ENCODE measurements around the gene RNASE12. TPM values are rescaled to one million over a fixed set of nuclear protein-coding genes. Genes with fewer than 3 reads are reported as not detected.

Gene RNASE12
- total and polyA plus RNA-seq, 2 donors (not counting 3 experiments of a cell fraction or from before 2014, with no cell fraction given): not detected

GRCh38 chr14:20632831-20633691, 41.9 kb upstream of the RNASE12 start:
- H3K27me3 ChIP-seq (ENCODE audit: control insufficient read depth in 2 of 2, insufficient read depth in 2 of 2, low read length in 2 of 2): peaks cover 17 to 34% of the 10 kb centered on the region in 2 experiments
- no peaks in the 10 kb centered on the region for H3K79me2 ChIP-seq (ENCODE audit: control insufficient read depth, insufficient read depth, low read length)
- peak; percentile 85 for FAIRE-seq
- no peak overlapping the region for H3K27ac ChIP-seq (ENCODE audit: insufficient read depth, low read depth, low read length)
- peak overlapping the region in 2 of 3 experiments; percentile 17 to 49 for H3K4me3 ChIP-seq (replicated peaks in 1 of 3; ENCODE audit: insufficient read depth in 1 of 3, low read depth in 1 of 3, low read length in 3 of 3)
- TF ChIP-seq GATA2 (IDR thresholded peaks at IDR 0.05; ENCODE audit: insufficient read depth, insufficient read length, low read depth, low read length) (peak; percentile 8), EZH2 (IDR thresholded peaks at IDR 0.05; ENCODE audit: borderline replicate concordance, low read depth, low read length, severe bottlenecking) (peak; percentile 38), POLR2AphosphoS5 (IDR thresholded peaks at IDR 0.05; ENCODE audit: insufficient read depth, low read depth, low read length) (no peak)
- BruUV-seq (replicated peaks): no TSS peak
- no peak overlapping the region for H3K9ac ChIP-seq (replicated peaks; ENCODE audit: extremely low read depth, insufficient read depth, low read length)
- DNase-seq (ENCODE audit: low read depth, low spot score): peak; percentile 61
- H4K20me1 ChIP-seq (replicated peaks; ENCODE audit: control insufficient read depth, extremely low read depth, insufficient read depth, low read length): no peaks in the 10 kb centered on the region
- H3K4me2 ChIP-seq (ENCODE audit: insufficient read depth, low read length): peak overlapping the region; percentile 68
- no peaks in the 10 kb centered on the region for H3K36me3 ChIP-seq (ENCODE audit: control insufficient read depth in 2 of 2, extremely low read depth in 1 of 2, insufficient read depth in 2 of 2, low read length in 2 of 2)
- peaks cover 24% of the 10 kb centered on the region for H3K4me1 ChIP-seq (ENCODE audit: control insufficient read depth, extremely low read depth, insufficient read depth, low read length)
- H2AFZ ChIP-seq (ENCODE audit: low read depth, low read length): no peak overlapping the region
- no peaks in the 10 kb centered on the region for H3K9me3 ChIP-seq (replicated peaks; ENCODE audit: control insufficient read depth, insufficient read depth, low read length)
- intact Hi-C loops (cut with micrococcal nuclease) (loop anchor here (1.0 to 5.0 kb wide), 4 partner anchors 8 to 169 kb away; partner anchors contain the start of gene RNASE1), dilution Hi-C loops (cut with MboI; ENCODE audit: extremely low pct_ligation_motif_present, low sequenced_read_pairs) (no loop called here)
- no peaks in the 10 kb centered on the region for H3K9me1 ChIP-seq (replicated peaks; ENCODE audit: control insufficient read depth, extremely low read depth, insufficient read depth, low read length)
- ChIA-PET POLR2A (no interaction called here), CTCF (interaction anchor here (3.0 kb wide), 2 partner anchors 19 to 49 kb away, joined by 17 to 20 read pairs; no protein-coding TSS in a partner anchor)

- Histone ChIP-seq H3K4me3 (replicated peaks in 1 of 3; ENCODE audit: insufficient read depth in 1 of 3, low read depth in 1 of 3, low read length in 3 of 3) (peak overlapping the region in 2 of 3 experiments; percentile 17 to 49), H3K79me2 (ENCODE audit: control insufficient read depth, insufficient read depth, low read length) (no peaks in the 10 kb centered on the region), H3K4me1 (ENCODE audit: control insufficient read depth, extremely low read depth, insufficient read depth, low read length) (peaks cover 24% of the 10 kb centered on the region), H3K36me3 (ENCODE audit: control insufficient read depth in 2 of 2, extremely low read depth in 1 of 2, insufficient read depth in 2 of 2, low read length in 2 of 2) (no peaks in the 10 kb centered on the region), H3K27me3 (ENCODE audit: control insufficient read depth in 2 of 2, insufficient read depth in 2 of 2, low read length in 2 of 2) (peaks cover 24 to 40% of the 10 kb centered on the region in 2 experiments), H3K9me1 (replicated peaks; ENCODE audit: control insufficient read depth, extremely low read depth, insufficient read depth, low read length) (no peaks in the 10 kb centered on the region), H3K9ac (replicated peaks; ENCODE audit: extremely low read depth, insufficient read depth, low read length) (no peak overlapping the region), H3K4me2 (ENCODE audit: insufficient read depth, low read length) (peak overlapping the region; percentile 68), H4K20me1 (replicated peaks; ENCODE audit: control insufficient read depth, extremely low read depth, insufficient read depth, low read length) (no peaks in the 10 kb centered on the region), H3K9me3 (replicated peaks; ENCODE audit: control insufficient read depth, insufficient read depth, low read length) (no peaks in the 10 kb centered on the region), H3K27ac (ENCODE audit: insufficient read depth, low read depth, low read length) (no peak overlapping the region), H2AFZ (ENCODE audit: low read depth, low read length) (no peak overlapping the region)
- TF ChIP-seq JUN (IDR thresholded peaks at IDR 0.05; ENCODE audit: borderline replicate concordance, insufficient read depth, insufficient read length, low read depth): no peak
- TF ChIP-seq MAX (IDR thresholded peaks at IDR 0.05; ENCODE audit: insufficient read depth, insufficient read length): no peak
- intact Hi-C loops (cut with micrococcal nuclease): loop anchor here (1.0 to 5.0 kb wide), 3 partner anchors 19 to 170 kb away; partner anchors contain the start of gene RNASE1
- FAIRE-seq (no peak), DNase-seq (ENCODE audit: low read depth, low spot score) (no peak)
- dilution Hi-C loops (cut with MboI; ENCODE audit: extremely low pct_ligation_motif_present, low sequenced_read_pairs): no loop called here
- BruUV-seq (replicated peaks): no TSS peak
- CTCF ChIA-PET: interaction anchor here (3.0 kb wide), 2 partner anchors 19 to 50 kb away, joined by 17 to 20 read pairs; no protein-coding TSS in a partner anchor
- POLR2A ChIA-PET: no interaction called here
Observed at GRCh38 chr14:20632448-20632830, 41.3 kb upstream of the RNASE12 start.
